ENCODE data around the gene MAP3K2.
A peak's percentile ranks its signal among the peaks of the same experiment; 100 is the strongest.

The MAP3K2 gene, protein sequence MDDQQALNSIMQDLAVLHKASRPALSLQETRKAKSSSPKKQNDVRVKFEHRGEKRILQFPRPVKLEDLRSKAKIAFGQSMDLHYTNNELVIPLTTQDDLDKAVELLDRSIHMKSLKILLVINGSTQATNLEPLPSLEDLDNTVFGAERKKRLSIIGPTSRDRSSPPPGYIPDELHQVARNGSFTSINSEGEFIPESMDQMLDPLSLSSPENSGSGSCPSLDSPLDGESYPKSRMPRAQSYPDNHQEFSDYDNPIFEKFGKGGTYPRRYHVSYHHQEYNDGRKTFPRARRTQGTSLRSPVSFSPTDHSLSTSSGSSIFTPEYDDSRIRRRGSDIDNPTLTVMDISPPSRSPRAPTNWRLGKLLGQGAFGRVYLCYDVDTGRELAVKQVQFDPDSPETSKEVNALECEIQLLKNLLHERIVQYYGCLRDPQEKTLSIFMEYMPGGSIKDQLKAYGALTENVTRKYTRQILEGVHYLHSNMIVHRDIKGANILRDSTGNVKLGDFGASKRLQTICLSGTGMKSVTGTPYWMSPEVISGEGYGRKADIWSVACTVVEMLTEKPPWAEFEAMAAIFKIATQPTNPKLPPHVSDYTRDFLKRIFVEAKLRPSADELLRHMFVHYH

DNA sequence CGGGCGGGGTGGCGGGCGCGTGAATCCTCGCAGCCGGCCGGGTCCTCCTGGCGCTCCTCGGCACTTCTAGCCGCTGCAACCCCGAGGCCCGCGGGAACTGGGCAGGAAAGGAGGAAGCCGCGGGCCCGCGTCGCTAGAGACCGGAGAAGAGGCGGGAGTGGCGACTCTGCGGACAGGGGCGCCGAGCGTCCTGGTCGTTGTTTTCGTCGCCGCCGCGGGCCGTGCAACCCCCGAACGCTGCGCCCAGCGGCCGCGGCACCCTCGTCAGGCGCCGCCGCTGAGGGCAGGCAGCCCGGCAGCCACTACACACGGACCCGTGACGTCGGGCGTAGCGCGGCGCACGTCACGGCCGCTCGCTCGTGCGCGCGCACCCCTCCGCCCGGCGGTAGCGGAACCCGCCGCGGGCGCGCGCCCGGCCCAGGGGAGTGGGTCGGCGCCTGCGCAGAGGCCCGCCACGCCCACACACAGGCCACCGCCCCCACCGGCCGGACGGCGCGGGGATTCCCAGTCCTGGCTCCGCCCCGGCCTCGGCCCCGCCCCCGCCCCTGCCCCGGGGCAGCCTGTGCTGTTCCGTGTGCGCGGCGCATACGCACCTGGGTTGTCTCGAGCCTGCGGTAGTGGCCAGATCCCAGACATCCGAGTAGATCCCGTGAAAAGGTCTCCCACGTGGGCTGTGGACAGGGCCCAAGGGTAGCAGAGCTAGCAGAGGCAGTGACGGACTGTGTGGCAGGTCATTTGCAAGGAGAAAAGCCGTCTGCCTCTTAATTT, at the start of gene MAP3K2:
TSS of gene MAP3K2 (minus strand) at position 321 of the 768 bp plus-strand sequence. CDS start 44,846 bp downstream, outside the sequence.
- DNase-seq, result peak; percentile 96

DNA sequence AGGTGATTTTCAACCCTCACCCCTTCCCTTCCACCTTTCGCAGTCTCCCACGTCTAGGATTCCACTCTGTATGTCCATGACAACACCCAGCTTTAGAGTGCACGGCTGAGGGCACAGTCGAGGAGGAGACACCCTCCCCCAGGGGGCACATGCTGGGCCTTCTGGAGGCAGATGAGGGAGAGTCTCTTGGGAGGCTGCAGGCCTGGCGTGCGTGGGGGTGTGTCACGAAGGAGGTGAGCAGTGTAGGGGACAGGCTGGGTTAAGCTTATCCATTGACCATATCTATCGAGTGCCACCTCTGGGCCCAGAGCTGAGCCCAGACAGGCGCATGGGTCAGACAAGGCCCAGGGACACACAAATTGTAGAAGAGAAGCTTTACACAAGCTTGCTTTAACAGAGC, 49.3 kb upstream of the MAP3K2 start:
- DNase-seq, result no peak

DNA sequence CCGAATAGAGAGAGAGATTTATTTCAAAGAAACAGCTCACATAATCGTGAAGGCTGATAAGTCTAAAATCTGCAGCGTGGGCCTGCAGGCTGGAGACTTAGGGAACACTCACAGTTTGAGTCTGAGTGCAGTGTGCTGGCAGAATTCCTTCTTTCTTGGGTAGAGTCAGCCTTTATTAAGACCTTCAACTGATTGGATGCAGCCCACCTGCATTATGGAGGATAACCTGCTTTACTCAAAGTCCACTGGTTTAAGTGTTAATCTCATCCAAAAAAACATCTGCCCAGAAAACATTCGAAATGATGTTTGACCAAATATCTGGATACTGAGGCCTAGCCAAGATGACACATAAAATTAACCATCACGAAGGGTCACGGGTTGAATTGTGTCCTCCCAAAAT, 46.7 kb upstream of the MAP3K2 start:
- DNase-seq, result no peak

DNA sequence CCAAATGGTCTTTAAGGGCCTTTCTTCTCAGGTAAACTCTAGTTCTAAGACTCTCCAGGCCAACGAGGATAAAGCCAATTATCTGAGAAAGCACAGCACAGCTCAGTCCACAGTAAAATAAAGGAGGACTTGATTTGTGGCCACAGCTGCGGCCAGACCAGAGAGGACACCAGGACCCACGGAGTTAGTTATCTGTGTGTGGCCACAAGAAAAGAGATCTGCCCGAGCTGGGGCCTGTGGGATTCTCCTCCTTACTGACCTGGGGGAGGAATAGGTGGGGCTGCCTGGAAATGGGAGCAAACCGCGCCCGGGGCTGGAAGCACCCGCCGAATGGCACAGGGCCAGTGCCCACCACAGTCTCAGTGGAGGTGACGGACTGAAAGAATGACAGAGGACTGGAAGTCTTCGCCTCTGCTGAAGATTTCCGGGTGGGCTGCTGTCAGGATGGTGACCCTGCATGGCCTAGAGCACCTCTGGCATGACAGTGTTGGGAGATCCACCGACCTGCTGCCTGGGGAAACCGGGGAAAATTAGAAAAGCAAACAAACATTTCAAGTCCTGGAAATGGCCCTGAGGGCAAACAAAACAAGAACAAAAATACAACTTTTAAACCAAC, 43.7 kb upstream of the MAP3K2 start:
- no peak for DNase-seq

DNA sequence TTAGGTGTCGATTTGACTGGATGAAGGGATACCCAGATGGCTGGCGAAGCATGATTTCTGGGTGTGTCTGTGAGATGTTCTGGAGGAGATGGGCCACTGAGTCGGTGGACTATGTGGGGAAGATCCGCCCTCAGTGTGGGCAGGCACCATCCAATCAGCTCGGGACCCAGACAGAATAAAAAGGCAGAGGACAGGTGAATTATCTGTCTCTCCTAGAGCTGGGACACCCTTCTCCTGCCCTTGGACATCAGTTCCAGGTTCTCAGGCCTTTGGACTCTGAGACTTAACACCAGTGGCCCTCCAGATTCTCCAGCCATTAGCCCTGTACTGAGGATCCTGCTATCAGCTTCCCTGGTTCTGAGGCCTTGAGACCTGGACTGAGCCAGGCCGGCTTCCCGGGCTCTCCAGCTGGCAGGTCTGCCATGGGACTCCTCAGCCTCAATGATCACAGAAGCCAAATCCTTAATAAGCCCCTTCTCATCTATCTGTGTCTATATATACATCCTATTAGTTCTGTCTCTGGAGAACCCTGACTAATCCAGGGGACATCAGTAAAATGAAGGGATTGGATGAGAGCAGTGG, 42.2 kb upstream of the MAP3K2 start:
- no peak for DNase-seq

DNA sequence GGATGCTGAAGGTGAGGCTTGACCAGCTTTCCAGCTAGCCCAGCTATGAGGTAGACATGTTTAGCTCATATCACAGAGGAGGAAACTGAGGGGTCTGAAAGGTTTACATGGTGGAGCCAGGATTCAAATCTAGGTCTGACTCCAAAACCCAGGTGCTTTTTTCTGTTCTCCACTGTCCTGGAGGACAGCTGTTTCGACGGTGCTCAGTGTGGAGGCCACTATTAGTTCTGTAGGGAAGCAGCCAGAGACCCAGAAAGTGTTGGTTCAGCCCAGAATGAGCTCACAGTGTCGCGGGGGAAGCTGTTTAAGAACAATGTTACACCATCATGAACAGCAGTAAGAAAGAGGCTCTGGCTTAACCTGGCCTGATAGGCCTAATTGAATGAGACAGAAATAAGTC, 41.5 kb upstream of the MAP3K2 start:
- DNase-seq, result no peak

DNA sequence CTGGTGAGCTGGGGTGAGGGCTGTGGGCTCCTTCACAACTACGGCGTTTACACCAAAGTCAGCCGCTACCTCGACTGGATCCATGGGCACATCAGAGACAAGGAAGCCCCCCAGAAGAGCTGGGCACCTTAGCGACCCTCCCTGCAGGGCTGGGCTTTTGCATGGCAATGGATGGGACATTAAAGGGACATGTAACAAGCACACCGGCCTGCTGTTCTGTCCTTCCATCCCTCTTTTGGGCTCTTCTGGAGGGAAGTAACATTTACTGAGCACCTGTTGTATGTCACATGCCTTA, 41.0 kb upstream of the MAP3K2 start:
- no peak for DNase-seq

DNA sequence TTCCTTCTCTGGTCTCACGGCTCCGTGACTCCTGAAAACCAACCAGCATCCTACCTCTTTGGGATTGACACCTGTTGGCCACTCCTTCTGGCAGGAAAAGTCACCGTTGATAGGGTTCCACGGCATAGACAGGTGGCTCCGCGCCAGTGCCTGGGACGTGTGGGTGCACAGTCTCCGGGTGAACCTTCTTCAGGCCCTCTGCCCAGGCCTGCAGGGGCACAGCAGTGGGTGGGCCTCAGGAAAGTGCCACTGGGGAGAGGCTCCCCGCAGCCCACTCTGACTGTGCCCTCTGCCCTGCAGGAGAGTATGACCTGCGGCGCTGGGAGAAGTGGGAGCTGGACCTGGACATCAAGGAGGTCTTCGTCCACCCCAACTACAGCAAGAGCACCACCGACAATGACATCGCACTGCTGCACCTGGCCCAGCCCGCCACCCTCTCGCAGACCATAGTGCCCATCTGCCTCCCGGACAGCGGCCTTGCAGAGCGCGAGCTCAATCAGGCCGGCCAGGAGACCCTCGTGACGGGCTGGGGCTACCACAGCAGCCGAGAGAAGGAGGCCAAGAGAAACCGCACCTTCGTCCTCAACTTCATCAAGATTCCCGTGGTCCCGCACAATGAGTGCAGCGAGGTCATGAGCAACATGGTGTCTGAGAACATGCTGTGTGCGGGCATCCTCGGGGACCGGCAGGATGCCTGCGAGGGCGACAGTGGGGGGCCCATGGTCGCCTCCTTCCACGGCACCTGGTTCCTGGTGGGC, 40.5 kb upstream of the MAP3K2 start:
- no peak for DNase-seq

DNA sequence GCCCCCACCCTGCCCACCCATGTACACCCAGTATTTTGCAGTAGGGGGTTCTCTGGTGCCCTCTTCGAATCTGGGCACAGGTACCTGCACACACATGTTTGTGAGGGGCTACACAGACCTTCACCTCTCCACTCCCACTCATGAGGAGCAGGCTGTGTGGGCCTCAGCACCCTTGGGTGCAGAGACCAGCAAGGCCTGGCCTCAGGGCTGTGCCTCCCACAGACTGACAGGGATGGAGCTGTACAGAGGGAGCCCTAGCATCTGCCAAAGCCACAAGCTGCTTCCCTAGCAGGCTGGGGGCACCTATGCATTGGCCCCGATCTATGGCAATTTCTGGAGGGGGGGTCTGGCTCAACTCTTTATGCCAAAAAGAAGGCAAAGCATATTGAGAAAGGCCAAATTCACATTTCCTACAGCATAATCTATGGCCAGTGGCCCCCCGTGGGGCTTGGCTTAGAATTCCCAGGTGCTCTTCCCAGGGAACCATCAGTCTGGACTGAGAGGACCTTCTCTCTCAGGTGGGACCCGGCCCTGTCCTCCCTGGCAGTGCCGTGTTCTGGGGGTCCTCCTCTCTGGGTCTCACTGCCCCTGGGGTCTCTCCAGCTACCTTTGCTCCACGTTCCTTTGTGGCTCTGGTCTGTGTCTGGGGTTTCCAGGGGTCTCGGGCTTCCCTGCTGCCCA, 39.7 kb upstream of the MAP3K2 start:
- DNase-seq, result no peak

DNA sequence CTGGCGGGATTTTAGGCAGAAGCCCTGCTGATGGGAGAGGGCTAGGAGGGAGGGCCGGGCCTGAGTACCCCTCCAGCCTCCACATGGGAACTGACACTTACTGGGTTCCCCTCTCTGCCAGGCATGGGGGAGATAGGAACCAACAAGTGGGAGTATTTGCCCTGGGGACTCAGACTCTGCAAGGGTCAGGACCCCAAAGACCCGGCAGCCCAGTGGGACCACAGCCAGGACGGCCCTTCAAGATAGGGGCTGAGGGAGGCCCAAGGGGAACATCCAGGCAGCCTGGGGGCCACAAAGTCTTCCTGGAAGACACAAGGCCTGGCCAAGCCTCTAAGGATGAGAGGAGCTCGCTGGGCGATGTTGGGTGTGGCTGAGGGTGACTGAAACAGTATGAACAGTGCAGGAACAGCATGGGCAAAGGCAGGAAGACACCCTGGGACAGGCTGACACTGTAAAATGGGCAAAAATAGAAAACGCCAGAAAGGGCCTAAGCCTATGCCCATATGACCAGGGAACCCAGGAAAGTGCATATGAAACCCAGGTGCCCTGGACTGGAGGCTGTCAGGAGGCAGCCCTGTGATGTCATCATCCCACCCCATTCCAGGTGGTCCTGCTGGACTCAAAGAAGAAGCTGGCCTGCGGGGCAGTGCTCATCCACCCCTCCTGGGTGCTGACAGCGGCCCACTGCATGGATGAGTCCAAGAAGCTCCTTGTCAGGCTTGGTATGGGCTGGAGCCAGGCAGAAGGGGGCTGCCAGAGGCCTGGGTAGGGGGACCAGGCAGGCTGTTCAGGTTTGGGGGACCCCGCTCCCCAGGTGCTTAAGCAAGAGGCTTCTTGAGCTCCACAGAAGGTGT, 39.0 kb upstream of the MAP3K2 start:
- DNase-seq, result no peak

DNA sequence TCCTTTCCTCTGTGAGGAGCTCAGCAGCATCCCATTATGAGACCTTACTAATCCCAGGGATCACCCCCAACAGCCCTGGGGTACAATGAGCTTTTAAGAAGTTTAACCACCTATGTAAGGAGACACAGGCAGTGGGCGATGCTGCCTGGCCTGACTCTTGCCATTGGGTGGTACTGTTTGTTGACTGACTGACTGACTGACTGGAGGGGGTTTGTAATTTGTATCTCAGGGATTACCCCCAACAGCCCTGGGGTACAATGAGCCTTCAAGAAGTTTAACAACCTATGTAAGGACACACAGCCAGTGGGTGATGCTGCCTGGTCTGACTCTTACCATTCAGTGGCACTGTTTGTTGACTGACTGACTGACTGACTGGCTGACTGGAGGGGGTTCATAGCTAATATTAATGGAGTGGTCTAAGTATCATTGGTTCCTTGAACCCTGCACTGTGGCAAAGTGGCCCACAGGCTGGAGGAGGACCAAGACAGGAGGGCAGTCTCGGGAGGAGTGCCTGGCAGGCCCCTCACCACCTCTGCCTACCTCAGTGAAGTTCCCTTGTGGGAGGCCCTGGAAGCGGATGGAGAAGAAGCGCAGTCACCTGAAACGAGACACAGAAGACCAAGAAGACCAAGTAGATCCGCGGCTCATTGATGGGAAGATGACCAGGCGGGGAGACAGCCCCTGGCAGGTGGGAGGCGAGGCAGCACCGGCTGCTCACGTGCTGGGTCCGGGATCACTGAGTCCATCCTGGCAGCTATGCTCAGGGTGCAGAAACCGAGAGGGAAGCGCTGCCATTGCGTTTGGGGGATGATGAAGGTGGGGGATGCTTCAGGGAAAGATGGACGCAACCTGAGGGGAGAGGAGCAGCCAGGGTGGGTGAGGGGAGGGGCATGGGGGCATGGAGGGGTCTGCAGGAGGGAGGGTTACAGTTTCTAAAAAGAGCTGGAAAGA, 38.0 kb upstream of the MAP3K2 start:
- DNase-seq, result no peak

DNA sequence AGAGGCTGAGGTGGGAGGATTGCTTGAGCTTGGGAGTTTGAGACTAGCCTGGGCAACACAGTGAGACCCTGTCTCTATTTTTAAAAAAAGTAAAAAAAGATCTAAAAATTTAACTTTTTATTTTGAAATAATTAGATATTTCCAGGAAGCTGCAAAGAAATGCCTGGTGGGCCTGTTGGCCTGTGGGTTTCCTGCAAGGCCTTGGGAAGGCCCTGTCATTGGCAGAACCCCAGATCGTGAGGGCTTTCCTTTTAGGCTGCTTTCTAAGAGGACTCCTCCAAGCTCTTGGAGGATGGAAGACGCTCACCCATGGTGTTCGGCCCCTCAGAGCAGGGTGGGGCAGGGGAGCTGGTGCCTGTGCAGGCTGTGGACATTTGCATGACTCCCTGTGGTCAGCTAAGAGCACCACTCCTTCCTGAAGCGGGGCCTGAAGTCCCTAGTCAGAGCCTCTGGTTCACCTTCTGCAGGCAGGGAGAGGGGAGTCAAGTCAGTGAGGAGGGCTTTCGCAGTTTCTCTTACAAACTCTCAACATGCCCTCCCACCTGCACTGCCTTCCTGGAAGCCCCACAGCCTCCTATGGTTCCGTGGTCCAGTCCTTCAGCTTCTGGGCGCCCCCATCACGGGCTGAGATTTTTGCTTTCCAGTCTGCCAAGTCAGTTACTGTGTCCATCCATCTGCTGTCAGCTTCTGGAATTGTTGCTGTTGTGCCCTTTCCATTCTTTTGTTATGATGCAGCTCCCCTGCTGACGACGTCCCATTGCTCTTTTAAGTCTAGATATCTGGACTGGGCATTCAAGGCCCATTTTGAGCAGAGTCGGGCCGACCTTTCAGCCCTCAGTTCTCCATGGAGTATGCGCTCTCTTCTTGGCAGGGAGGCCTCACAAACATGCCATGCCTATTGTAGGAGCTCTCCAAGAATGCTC, 37.1 kb upstream of the MAP3K2 start:
- no peak for DNase-seq

DNA sequence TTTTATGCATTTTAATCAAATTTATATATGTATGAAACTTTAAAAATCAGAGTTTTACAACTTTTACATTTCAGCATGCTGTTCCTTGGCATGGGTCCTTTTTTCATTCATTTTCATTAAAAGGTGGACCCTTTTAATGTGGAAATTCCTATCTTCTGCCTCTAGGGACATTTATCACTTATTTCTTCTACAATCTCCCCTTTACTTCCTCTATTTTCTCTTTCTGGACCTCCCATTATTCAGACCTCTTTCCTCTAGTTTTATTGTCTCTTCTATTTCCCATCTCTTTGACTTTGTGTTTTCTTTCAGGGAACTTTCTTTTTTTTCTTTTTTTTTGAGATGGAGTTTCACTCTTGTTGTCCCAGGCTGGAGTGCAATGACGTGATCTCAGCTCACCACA, 36.1 kb upstream of the MAP3K2 start:
- no peak for DNase-seq

DNA sequence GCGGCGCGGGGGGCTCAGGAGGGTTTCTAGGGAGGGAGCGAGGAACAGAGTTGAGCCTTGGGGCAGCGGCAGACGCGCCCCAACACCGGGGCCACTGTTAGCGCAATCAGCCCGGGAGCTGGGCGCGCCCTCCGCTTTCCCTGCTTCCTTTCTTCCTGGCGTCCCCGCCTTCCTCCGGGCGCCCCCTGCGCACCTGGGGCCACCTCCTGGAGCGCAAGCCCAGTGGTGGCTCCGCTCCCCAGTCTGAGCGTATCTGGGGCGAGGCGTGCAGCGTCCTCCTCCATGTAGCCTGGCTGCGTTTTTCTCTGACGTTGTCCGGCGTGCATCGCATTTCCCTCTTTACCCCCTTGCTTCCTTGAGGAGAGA, 35.7 kb upstream of the MAP3K2 start:
- DNase-seq, result no peak

DNA sequence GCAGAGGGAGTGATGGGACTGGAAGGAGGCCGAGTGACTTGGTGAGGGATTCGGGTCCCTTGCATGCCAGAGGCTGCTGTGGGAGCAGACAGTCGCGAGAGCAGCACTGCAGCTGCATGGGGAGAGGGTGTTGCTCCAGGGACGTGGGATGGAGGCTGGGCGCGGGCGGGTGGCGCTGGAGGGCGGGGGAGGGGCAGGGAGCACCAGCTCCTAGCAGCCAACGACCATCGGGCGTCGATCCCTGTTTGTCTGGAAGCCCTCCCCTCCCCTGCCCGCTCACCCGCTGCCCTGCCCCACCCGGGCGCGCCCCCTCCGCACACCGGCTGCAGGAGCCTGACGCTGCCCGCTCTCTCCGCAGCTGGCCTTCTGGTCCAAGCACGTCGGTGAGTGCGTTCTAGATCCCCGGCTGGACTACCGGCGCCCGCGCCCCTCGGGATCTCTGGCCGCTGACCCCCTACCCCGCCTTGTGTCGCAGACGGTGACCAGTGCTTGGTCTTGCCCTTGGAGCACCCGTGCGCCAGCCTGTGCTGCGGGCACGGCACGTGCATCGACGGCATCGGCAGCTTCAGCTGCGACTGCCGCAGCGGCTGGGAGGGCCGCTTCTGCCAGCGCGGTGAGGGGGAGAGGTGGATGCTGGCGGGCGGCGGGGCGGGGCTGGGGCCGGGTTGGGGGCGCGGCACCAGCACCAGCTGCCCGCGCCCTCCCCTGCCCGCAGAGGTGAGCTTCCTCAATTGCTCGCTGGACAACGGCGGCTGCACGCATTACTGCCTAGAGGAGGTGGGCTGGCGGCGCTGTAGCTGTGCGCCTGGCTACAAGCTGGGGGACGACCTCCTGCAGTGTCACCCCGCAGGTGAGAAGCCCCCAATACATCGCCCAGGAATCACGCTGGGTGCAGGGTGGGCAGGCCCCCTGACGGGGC, 35.0 kb upstream of the MAP3K2 start:
- DNase-seq, result peak; percentile 28

DNA sequence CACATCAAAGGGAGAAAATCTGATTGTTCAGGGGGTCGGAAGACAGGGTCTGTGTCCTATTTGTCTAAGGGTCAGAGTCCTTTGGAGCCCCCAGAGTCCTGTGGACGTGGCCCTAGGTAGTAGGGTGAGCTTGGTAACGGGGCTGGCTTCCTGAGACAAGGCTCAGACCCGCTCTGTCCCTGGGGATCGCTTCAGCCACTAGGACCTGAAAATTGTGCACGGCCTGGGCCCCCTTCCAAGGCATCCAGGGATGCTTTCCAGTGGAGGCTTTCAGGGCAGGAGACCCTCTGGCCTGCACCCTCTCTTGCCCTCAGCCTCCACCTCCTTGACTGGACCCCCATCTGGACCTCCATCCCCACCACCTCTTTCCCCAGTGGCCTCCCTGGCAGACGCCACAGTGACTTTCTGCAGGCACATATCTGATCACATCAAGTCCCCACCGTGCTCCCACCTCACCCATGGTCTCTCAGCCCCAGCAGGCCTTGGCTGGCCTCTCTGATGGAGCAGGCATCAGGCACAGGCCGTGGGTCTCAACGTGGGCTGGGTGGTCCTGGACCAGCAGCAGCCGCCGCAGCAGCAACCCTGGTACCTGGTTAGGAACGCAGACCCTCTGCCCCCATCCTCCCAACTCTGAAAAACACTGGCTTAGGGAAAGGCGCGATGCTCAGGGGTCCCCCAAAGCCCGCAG, 34.2 kb upstream of the MAP3K2 start:
- no peak for DNase-seq

Measured in activated CD4-positive, alpha-beta T cell treated with anti-CD3 and anti-CD28 coated beads for 48 hours (primary cell).